Mesothelial cell of epicardium (in vitro differentiated cells): ENCODE measurements around the gene SHANK2. TPM values are rescaled to one million over a fixed set of nuclear protein-coding genes. Genes with fewer than 3 reads are reported as not detected.

Experiments used
- DNase-seq, 2 experiments: peaks; one replicate each; pipeline ENCODE4 v3.0.0; 2021; ENCODE audit warnings: low spot score in 2 of 2; ENCODE audit not compliant: unreplicated experiment in 2 of 2
- H3K27ac Mint-ChIP-seq: 2 replicates; pipeline ENCODE4 v1.8.0; 2021; ENCODE audit warnings: mixed read lengths
- H3K27me3 Mint-ChIP-seq: 2 replicates; pipeline ENCODE4 v1.8.0; 2021; ENCODE audit warnings: low read depth, mixed read lengths
- H3K36me3 Mint-ChIP-seq: 2 replicates; pipeline ENCODE4 v1.8.0; 2021; ENCODE audit warnings: mixed read lengths
- H3K4me1 Mint-ChIP-seq: 2 replicates; pipeline ENCODE4 v1.8.0; 2021; ENCODE audit warnings: mixed read lengths
- H3K4me3 Mint-ChIP-seq: 2 replicates; pipeline ENCODE4 v1.8.0; 2021; ENCODE audit warnings: mild to moderate bottlenecking, moderate library complexity, mixed read lengths
- H3K9me3 Mint-ChIP-seq: 2 replicates; pipeline ENCODE4 v1.8.0; 2021; ENCODE audit warnings: mixed read lengths
- CTCF ChIP-seq: fragments of 200-600 bp; sonication (generic); IDR thresholded peaks from one replicate; pipeline ENCODE4 v1.5.0; 2021; ENCODE audit warnings: antibody characterized with exemption; ENCODE audit not compliant: unreplicated experiment
- total RNA-seq: library from RNA; stranded (reverse); gene quantifications from 3 replicates; pipeline ENCODE4 v1.2.1, GENCODE V29; 2021

The SHANK2 gene
- total RNA-seq, 1 donor from 2014 or later, result 2.1 TPM

GRCh38 chr11:71266114-71266833, 13.9 kb upstream of the SHANK2 start:
- no peak overlapping the region for H3K27ac Mint-ChIP-seq

GRCh38 chr11:71265559-71266092, 13.2 kb upstream of the SHANK2 start:
- H3K9me3 Mint-ChIP-seq, result no peaks in the 10 kb centered on the region
- H3K4me3 Mint-ChIP-seq, result no peak overlapping the region
- TF ChIP-seq CTCF, result no peak
- no peak for DNase-seq
- H3K36me3 Mint-ChIP-seq, result no peaks in the 10 kb centered on the region
- peaks cover 11% of the 10 kb centered on the region for H3K27me3 Mint-ChIP-seq
- H3K4me1 Mint-ChIP-seq, result peaks cover 7% of the 10 kb centered on the region
- no peak overlapping the region for H3K27ac Mint-ChIP-seq

More at GRCh38 chr11:71266114-71266833, 13.9 kb upstream of the SHANK2 start:
- no peak for DNase-seq
- H3K36me3 Mint-ChIP-seq, result no peaks in the 10 kb centered on the region
- TF ChIP-seq CTCF, result no peak
- H3K9me3 Mint-ChIP-seq, result no peaks in the 10 kb centered on the region
- no peak overlapping the region for H3K4me3 Mint-ChIP-seq
- peaks cover 11% of the 10 kb centered on the region for H3K27me3 Mint-ChIP-seq
- peaks cover 7% of the 10 kb centered on the region for H3K4me1 Mint-ChIP-seq

- Mint-ChIP-seq H3K4me1 (peaks cover 7% of the 10 kb centered on the region), H3K27me3 (peaks cover 11% of the 10 kb centered on the region), H3K9me3 (peaks cover 2% of the 10 kb centered on the region), H3K27ac (no peak overlapping the region), H3K4me3 (no peak overlapping the region), H3K36me3 (no peaks in the 10 kb centered on the region)
- DNase-seq, result no peak
- TF ChIP-seq CTCF, result no peak
Observed at GRCh38 chr11:71263386-71263785, 11.0 kb upstream of the SHANK2 start.

- Mint-ChIP-seq H3K27ac (no peak overlapping the region), H3K4me1 (peaks cover 6% of the 10 kb centered on the region), H3K36me3 (no peaks in the 10 kb centered on the region), H3K4me3 (no peak overlapping the region), H3K9me3 (peaks cover 5% of the 10 kb centered on the region), H3K27me3 (peaks cover 42% of the 10 kb centered on the region)
- no peak for DNase-seq
- TF ChIP-seq CTCF, result no peak
Observed at GRCh38 chr11:71255800-71256479, 3.6 kb upstream of the SHANK2 start.

- Mint-ChIP-seq H3K9me3 (peaks cover 5% of the 10 kb centered on the region), H3K4me1 (peaks cover 7% of the 10 kb centered on the region), H3K4me3 (no peak overlapping the region), H3K27me3 (peaks cover 48% of the 10 kb centered on the region), H3K27ac (no peak overlapping the region), H3K36me3 (no peaks in the 10 kb centered on the region)
- TF ChIP-seq CTCF, result no peak
- no peak for DNase-seq
Observed at GRCh38 chr11:71255323-71255722, 2.9 kb upstream of the SHANK2 start.
